ENCODE measurements around the gene DCUN1D1.

Gene DCUN1D1

GRCh38 chr3:182972387-182972786 lies 8.0 kb downstream of the DCUN1D1 start:
- TF ChIP-seq CTCF (conservative IDR thresholded peaks at IDR 0.05): no peak
- TF ChIP-seq ZFX (IDR thresholded peaks at IDR 0.05): no peak
- H3K27ac ChIP-seq: no peak overlapping the region

GRCh38 chr3:182971637-182972036 lies 8.7 kb downstream of the DCUN1D1 start:
- H3K27ac ChIP-seq: no peak overlapping the region
- no peak for TF ChIP-seq ZFX (IDR thresholded peaks at IDR 0.05)
- TF ChIP-seq CTCF (conservative IDR thresholded peaks at IDR 0.05): no peak

- H3K27ac ChIP-seq: no peak overlapping the region
- no peak for TF ChIP-seq CTCF (conservative IDR thresholded peaks at IDR 0.05)
- TF ChIP-seq ZFX (IDR thresholded peaks at IDR 0.05): no peak
Measured at GRCh38 chr3:182970811-182971418, 9.4 kb downstream of the DCUN1D1 start.

GRCh38 chr3:182969853-182970252 lies 10.5 kb downstream of the DCUN1D1 start:
- TF ChIP-seq ZFX (IDR thresholded peaks at IDR 0.05) (no peak), CTCF (conservative IDR thresholded peaks at IDR 0.05) (no peak)
- no peak overlapping the region for H3K27ac ChIP-seq

GRCh38 chr3:182969277-182969676 lies 11.1 kb downstream of the DCUN1D1 start:
- no peak overlapping the region for H3K27ac ChIP-seq
- TF ChIP-seq CTCF (conservative IDR thresholded peaks at IDR 0.05) (no peak), ZFX (IDR thresholded peaks at IDR 0.05) (no peak)

DNA sequence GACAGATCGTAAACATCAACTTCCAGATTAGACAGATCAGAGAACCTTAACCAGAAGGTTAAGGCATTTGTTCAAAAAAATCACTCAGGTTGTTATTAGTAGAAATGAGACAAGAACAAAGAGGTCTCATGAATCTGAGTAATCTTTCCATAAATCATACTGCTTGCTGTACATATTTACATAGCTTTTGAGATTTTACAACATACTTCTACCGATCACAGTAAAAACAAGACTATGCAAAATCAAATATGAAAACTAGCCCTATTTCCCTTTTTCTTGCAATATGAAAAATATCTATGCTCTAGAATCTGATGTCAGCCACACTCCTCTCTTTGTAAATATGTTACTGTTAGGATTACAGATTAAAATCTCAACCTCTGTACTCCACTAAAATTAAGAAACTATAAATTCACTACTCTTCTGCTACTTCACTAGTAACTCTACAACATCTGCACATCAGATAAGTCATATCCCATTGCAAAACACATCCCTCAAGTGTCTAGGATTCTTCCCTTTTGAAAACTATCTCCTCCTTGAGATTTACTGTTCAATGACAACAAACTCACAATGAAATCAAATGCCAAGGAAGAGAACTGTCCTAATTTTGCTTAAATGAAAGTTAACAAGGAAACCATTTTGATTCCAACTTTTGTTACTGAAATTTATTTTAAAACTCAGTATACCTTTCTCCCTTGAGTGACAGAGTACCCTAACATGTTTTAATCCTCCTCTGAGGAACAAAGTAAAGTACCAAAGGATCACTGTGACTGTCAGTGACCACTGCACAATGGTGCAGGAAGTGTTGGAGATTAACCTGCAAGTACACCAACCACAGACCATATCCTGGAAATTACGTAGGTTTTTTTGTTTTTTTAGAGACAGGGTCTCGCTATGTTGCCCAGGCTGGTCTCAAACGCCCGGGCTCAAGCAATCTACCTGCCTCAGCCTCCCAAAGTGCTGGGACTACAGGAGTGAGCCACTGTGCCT lies 12.8 kb downstream of the DCUN1D1 start:
- H3K27ac ChIP-seq: no peak overlapping the region
- TF ChIP-seq CTCF (conservative IDR thresholded peaks at IDR 0.05) (no peak), ZFX (IDR thresholded peaks at IDR 0.05) (no peak)

- no peak for TF ChIP-seq CTCF (conservative IDR thresholded peaks at IDR 0.05)
- TF ChIP-seq ZFX (IDR thresholded peaks at IDR 0.05): no peak
- no peak overlapping the region for H3K27ac ChIP-seq
Measured at GRCh38 chr3:182965861-182966366, 14.4 kb downstream of the DCUN1D1 start.

Measured in C4-2B (cell line).